DOHH2 (cell line): Measurements from ENCODE around the gene EMID1.

Experiments
- EZH2phosphoT487 ChIP-seq: fragments of 200-600 bp; sonication (generic); IDR thresholded peaks from 2 replicates; pipeline ENCODE4 v1.6.1; 2017; ENCODE audit warnings: borderline replicate concordance, mild to moderate bottlenecking, antibody characterized with exemption, low read length, moderate library complexity, mixed read lengths
- TF ChIP-seq, protein P1 (sequence below): fragments of 200-600 bp; sonication (generic); IDR thresholded peaks from one replicate; pipeline ENCODE4 v1.5.1; 2014; ENCODE audit warnings: antibody characterized with exemption, mild to moderate bottlenecking, low read depth, low read length; ENCODE audit not compliant: poor library complexity, severe bottlenecking

GRCh38 chr22:29218758-29219408 lies 13.2 kb downstream of the EMID1 start:
- TF ChIP-seq, protein P1, sequence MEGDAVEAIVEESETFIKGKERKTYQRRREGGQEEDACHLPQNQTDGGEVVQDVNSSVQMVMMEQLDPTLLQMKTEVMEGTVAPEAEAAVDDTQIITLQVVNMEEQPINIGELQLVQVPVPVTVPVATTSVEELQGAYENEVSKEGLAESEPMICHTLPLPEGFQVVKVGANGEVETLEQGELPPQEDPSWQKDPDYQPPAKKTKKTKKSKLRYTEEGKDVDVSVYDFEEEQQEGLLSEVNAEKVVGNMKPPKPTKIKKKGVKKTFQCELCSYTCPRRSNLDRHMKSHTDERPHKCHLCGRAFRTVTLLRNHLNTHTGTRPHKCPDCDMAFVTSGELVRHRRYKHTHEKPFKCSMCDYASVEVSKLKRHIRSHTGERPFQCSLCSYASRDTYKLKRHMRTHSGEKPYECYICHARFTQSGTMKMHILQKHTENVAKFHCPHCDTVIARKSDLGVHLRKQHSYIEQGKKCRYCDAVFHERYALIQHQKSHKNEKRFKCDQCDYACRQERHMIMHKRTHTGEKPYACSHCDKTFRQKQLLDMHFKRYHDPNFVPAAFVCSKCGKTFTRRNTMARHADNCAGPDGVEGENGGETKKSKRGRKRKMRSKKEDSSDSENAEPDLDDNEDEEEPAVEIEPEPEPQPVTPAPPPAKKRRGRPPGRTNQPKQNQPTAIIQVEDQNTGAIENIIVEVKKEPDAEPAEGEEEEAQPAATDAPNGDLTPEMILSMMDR = no peak
- TF ChIP-seq EZH2phosphoT487 = no peak
